Vagina (tissue), 2 donors: ENCODE results near the gene GNG4. TPM values are rescaled to one million over a fixed set of nuclear protein-coding genes. Genes with fewer than 3 reads are reported as not detected.
"Not testable (repeated sequence)": the region's sequence is repeated elsewhere in the genome, so short reads cannot be mapped to it uniquely, and the experiment has no call there.

Experiments used
- DNase-seq, 2 donors: peaks; one replicate each; pipeline ENCODE4 v3.0.0-alpha.2; 2017; ENCODE audit errors: extremely low spot score in 2 of 2
- H3K27ac ChIP-seq: fragments of 200-600 bp; sonication (generic); one replicate; pipeline ENCODE4 v1.5.1; 2019
- H3K27me3 ChIP-seq: fragments of 200-600 bp; sonication (generic); one replicate; pipeline ENCODE4 v1.5.1; 2019
- H3K36me3 ChIP-seq, 2 donors: fragments of 200-600 bp; sonication (generic); one replicate each; pipeline ENCODE4 v1.5.1; 2017 to 2019
- H3K4me1 ChIP-seq: fragments of 200-600 bp; sonication (generic); one replicate; pipeline ENCODE4 v1.5.1; 2019
- H3K4me3 ChIP-seq, 2 donors: fragments of 200-600 bp; sonication (generic); 1 replicate in 1 of 2; 2 replicates in 1 of 2; pipeline ENCODE4 v1.5.1; 2016 to 2019
- H3K9me3 ChIP-seq: fragments of 200-600 bp; sonication (generic); one replicate; pipeline ENCODE4 v1.5.1; 2019
- CTCF ChIP-seq, 3 experiments: fragments of 450-650 bp in 2 of 3; fragments of 200-600 bp in 1 of 3; sonication (generic) in 1 of 3; IDR thresholded peaks; one replicate each; pipeline ENCODE4 v1.5.1; 2017 to 2019; ENCODE audit warnings: antibody characterized with exemption in 3 of 3, mild to moderate bottlenecking in 2 of 3, moderate library complexity in 2 of 3
- POLR2A ChIP-seq, 2 donors: fragments of 450-650 bp; IDR thresholded peaks; one replicate each; pipeline ENCODE4 v1.6.1; 2017; ENCODE audit warnings: antibody characterized with exemption in 2 of 2, mild to moderate bottlenecking in 2 of 2, moderate library complexity in 2 of 2
- POLR2AphosphoS5 ChIP-seq, 2 donors: sonication (generic); formaldehyde crosslinking; IDR thresholded peaks; one replicate each; pipeline ENCODE4 v1.9.0; 2017; ENCODE audit warnings: antibody characterized with exemption in 2 of 2, mild to moderate bottlenecking in 2 of 2, low read depth in 1 of 2; ENCODE audit not compliant: insufficient read depth in 1 of 2
- intact Hi-C: fragments of 100-400 bp; cut with DNase I; formaldehyde crosslinking; loops from one replicate; pipeline ENCODE4 v1.15.1; 2023
- total RNA-seq: library from RNA; depleted of rRNA; stranded (reverse); fragments of >200 nt; gene quantifications from one replicate; pipeline ENCODE4 v1.2.3, GENCODE V29; 2016

Gene GNG4
- total RNA-seq, 1 donor from 2014 or later = 6.6 TPM

GRCh38 chr1:235545292-235545930, 104.2 kb downstream of the GNG4 start:
- Histone ChIP-seq H3K27ac (no peak overlapping the region), H3K9me3 (no peaks in the 10 kb centered on the region), H3K4me3 (no peak overlapping the region), H3K36me3 (no peaks in the 10 kb centered on the region), H3K4me1 (peaks cover 5% of the 10 kb centered on the region), H3K27me3 (no peaks in the 10 kb centered on the region)
- DNase-seq = no peak
- intact Hi-C loops = no loop called here
- TF ChIP-seq CTCF (IDR thresholded peaks at IDR 0.05) (no peak), POLR2A (IDR thresholded peaks at IDR 0.05) (no peak), POLR2AphosphoS5 (IDR thresholded peaks at IDR 0.05; ENCODE audit: insufficient read depth in 1 of 2, low read depth in 1 of 2) (no peak)

GRCh38 chr1:235542845-235543244, 106.7 kb downstream of the GNG4 start:
- H3K9me3 ChIP-seq, H3K36me3 ChIP-seq, DNase-seq, H3K27me3 ChIP-seq, H3K4me3 ChIP-seq, H3K27ac ChIP-seq, H3K4me1 ChIP-seq, intact Hi-C loops: not testable (repeated sequence)

GRCh38 chr1:235533476-235534168, 116.0 kb downstream of the GNG4 start:
- Histone ChIP-seq H3K9me3 (no peaks in the 10 kb centered on the region), H3K27ac (no peak overlapping the region), H3K4me3 (no peak overlapping the region), H3K4me1 (no peaks in the 10 kb centered on the region), H3K27me3 (no peaks in the 10 kb centered on the region), H3K36me3 (no peaks in the 10 kb centered on the region)
- no peak for TF ChIP-seq POLR2A (IDR thresholded peaks at IDR 0.05)
- TF ChIP-seq CTCF (IDR thresholded peaks at IDR 0.05) = no peak
- TF ChIP-seq POLR2AphosphoS5 (IDR thresholded peaks at IDR 0.05; ENCODE audit: insufficient read depth in 1 of 2, low read depth in 1 of 2) = no peak
- intact Hi-C loops = no loop called here
- no peak for DNase-seq

- intact Hi-C loops = no loop called here
- TF ChIP-seq POLR2A (IDR thresholded peaks at IDR 0.05) (no peak), CTCF (IDR thresholded peaks at IDR 0.05) (no peak), POLR2AphosphoS5 (IDR thresholded peaks at IDR 0.05; ENCODE audit: insufficient read depth in 1 of 2, low read depth in 1 of 2) (no peak)
- Histone ChIP-seq H3K9me3 (no peaks in the 10 kb centered on the region), H3K27me3 (no peaks in the 10 kb centered on the region), H3K4me3 (no peak overlapping the region), H3K36me3 (no peaks in the 10 kb centered on the region), H3K4me1 (no peaks in the 10 kb centered on the region), H3K27ac (no peak overlapping the region)
- DNase-seq = no peak
Measured at GRCh38 chr1:235532360-235532759, 117.2 kb downstream of the GNG4 start.

GRCh38 chr1:235527196-235527814, 122.3 kb downstream of the GNG4 start:
- intact Hi-C loops = no loop called here
- Histone ChIP-seq H3K27me3 (no peaks in the 10 kb centered on the region), H3K4me1 (no peaks in the 10 kb centered on the region), H3K4me3 (no peak overlapping the region), H3K36me3 (no peaks in the 10 kb centered on the region), H3K9me3 (no peaks in the 10 kb centered on the region), H3K27ac (no peak overlapping the region)
- DNase-seq = no peak
- no peak for TF ChIP-seq CTCF (IDR thresholded peaks at IDR 0.05)
- no peak for TF ChIP-seq POLR2AphosphoS5 (IDR thresholded peaks at IDR 0.05; ENCODE audit: insufficient read depth in 1 of 2, low read depth in 1 of 2)
- no peak for TF ChIP-seq POLR2A (IDR thresholded peaks at IDR 0.05)
